Effector memory CD4-positive, alpha-beta T cell (primary cell): ENCODE data around the gene CCDC3.
"Not testable (repeated sequence)": the region's sequence is repeated elsewhere in the genome, so short reads cannot be mapped to it uniquely, and the experiment has no call there.

ENCODE experiments used
- DNase-seq, 3 donors: peaks; one replicate each; pipeline ENCODE4 v3.0.0-alpha.2; 2020
- H3K27ac ChIP-seq: 2 replicates; pipeline ENCODE4 v1.7.0; 2013; ENCODE audit warnings: mild to moderate bottlenecking, low read length, moderate library complexity; ENCODE audit not compliant: insufficient read depth, poor library complexity, severe bottlenecking
- H3K27me3 ChIP-seq: replicated peaks from 2 replicates; pipeline ENCODE4 v1.7.0; 2013; ENCODE audit warnings: mild to moderate bottlenecking, low read length; ENCODE audit not compliant: insufficient read depth, control insufficient read depth, poor library complexity, severe bottlenecking
- H3K36me3 ChIP-seq: 2 replicates; pipeline ENCODE4 v1.7.0; 2013; ENCODE audit warnings: mild to moderate bottlenecking, low read length, moderate library complexity; ENCODE audit not compliant: control insufficient read depth, insufficient read depth
- H3K4me1 ChIP-seq: 2 replicates; pipeline ENCODE4 v1.7.0; 2013; ENCODE audit warnings: low read length, mild to moderate bottlenecking; ENCODE audit not compliant: control insufficient read depth, insufficient read depth, poor library complexity, severe bottlenecking
- H3K4me3 ChIP-seq: 2 replicates; pipeline ENCODE4 v1.7.0; 2013; ENCODE audit warnings: low read length, low read depth, mild to moderate bottlenecking; ENCODE audit not compliant: insufficient read depth, poor library complexity, severe bottlenecking
- H3K9me3 ChIP-seq: 2 replicates; pipeline ENCODE4 v1.7.0; 2013; ENCODE audit warnings: mild to moderate bottlenecking, low read length, moderate library complexity; ENCODE audit not compliant: control insufficient read depth

The CCDC3 gene

GRCh38 chr10:13037832-13038231 lies 36.3 kb upstream of the CCDC3 start:
- Histone ChIP-seq H3K27me3 (no peaks in the 10 kb centered on the region), H3K4me1 (no peaks in the 10 kb centered on the region), H3K4me3 (no peak overlapping the region), H3K9me3 (no peaks in the 10 kb centered on the region), H3K27ac (no peak overlapping the region), H3K36me3 (no peaks in the 10 kb centered on the region)
- DNase-seq: no peak

- DNase-seq: no peak
- H3K27me3 ChIP-seq: no peaks in the 10 kb centered on the region
- no peak overlapping the region for H3K27ac ChIP-seq
- H3K36me3 ChIP-seq: no peaks in the 10 kb centered on the region
- H3K9me3 ChIP-seq: no peaks in the 10 kb centered on the region
- H3K4me3 ChIP-seq: no peak overlapping the region
- no peaks in the 10 kb centered on the region for H3K4me1 ChIP-seq
Observed at GRCh38 chr10:13036841-13037240, 35.3 kb upstream of the CCDC3 start.

- not testable (repeated sequence) for H3K4me1 ChIP-seq, DNase-seq, H3K27me3 ChIP-seq, H3K36me3 ChIP-seq, H3K4me3 ChIP-seq, H3K27ac ChIP-seq, H3K9me3 ChIP-seq
Observed at GRCh38 chr10:13035731-13036130, 34.2 kb upstream of the CCDC3 start.

GRCh38 chr10:13026873-13027272 lies 25.4 kb upstream of the CCDC3 start:
- H3K4me1 ChIP-seq: no peaks in the 10 kb centered on the region
- H3K27ac ChIP-seq: no peak overlapping the region
- H3K9me3 ChIP-seq: no peaks in the 10 kb centered on the region
- H3K4me3 ChIP-seq: no peak overlapping the region
- no peaks in the 10 kb centered on the region for H3K27me3 ChIP-seq
- no peak for DNase-seq
- no peaks in the 10 kb centered on the region for H3K36me3 ChIP-seq

- no peak for DNase-seq
- Histone ChIP-seq H3K4me3 (no peak overlapping the region), H3K9me3 (no peaks in the 10 kb centered on the region), H3K36me3 (no peaks in the 10 kb centered on the region), H3K4me1 (no peaks in the 10 kb centered on the region), H3K27ac (no peak overlapping the region), H3K27me3 (no peaks in the 10 kb centered on the region)
Observed at GRCh38 chr10:13023754-13024153, 22.2 kb upstream of the CCDC3 start.

- no peaks in the 10 kb centered on the region for H3K4me1 ChIP-seq
- H3K4me3 ChIP-seq: no peak overlapping the region
- no peaks in the 10 kb centered on the region for H3K27me3 ChIP-seq
- no peaks in the 10 kb centered on the region for H3K9me3 ChIP-seq
- no peak overlapping the region for H3K27ac ChIP-seq
- H3K36me3 ChIP-seq: no peaks in the 10 kb centered on the region
- DNase-seq: no peak
Observed at GRCh38 chr10:13019280-13019679, 17.8 kb upstream of the CCDC3 start.

- H3K27ac ChIP-seq: no peak overlapping the region
- H3K36me3 ChIP-seq: no peaks in the 10 kb centered on the region
- no peaks in the 10 kb centered on the region for H3K4me1 ChIP-seq
- H3K4me3 ChIP-seq: no peak overlapping the region
- no peaks in the 10 kb centered on the region for H3K27me3 ChIP-seq
- DNase-seq: no peak
- no peaks in the 10 kb centered on the region for H3K9me3 ChIP-seq
Observed at GRCh38 chr10:13018171-13018570, 16.7 kb upstream of the CCDC3 start.

- DNase-seq: no peak
- no peak overlapping the region for H3K4me3 ChIP-seq
Observed at GRCh38 chr10:13016886-13017285, 15.4 kb upstream of the CCDC3 start.

GRCh38 chr10:13016426-13016825 lies 14.9 kb upstream of the CCDC3 start:
- H3K9me3 ChIP-seq: no peaks in the 10 kb centered on the region
- no peak for DNase-seq
- no peak overlapping the region for H3K4me3 ChIP-seq
- H3K4me1 ChIP-seq: no peaks in the 10 kb centered on the region
- H3K27me3 ChIP-seq: no peaks in the 10 kb centered on the region
- no peaks in the 10 kb centered on the region for H3K36me3 ChIP-seq
- H3K27ac ChIP-seq: no peak overlapping the region

More at GRCh38 chr10:13016886-13017285, 15.4 kb upstream of the CCDC3 start:
- H3K9me3 ChIP-seq: no peaks in the 10 kb centered on the region
- H3K4me1 ChIP-seq: no peaks in the 10 kb centered on the region
- H3K27me3 ChIP-seq: no peaks in the 10 kb centered on the region
- no peaks in the 10 kb centered on the region for H3K36me3 ChIP-seq
- H3K27ac ChIP-seq: no peak overlapping the region

GRCh38 chr10:13006037-13006436 lies 4.5 kb upstream of the CCDC3 start:
- no peak overlapping the region for H3K4me3 ChIP-seq
- DNase-seq: no peak
- peaks cover 5% of the 10 kb centered on the region for H3K27me3 ChIP-seq
- H3K9me3 ChIP-seq: no peaks in the 10 kb centered on the region
- H3K27ac ChIP-seq: no peak overlapping the region
- H3K4me1 ChIP-seq: no peaks in the 10 kb centered on the region
- H3K36me3 ChIP-seq: no peaks in the 10 kb centered on the region

- DNase-seq: no peak
- Histone ChIP-seq H3K27ac (no peak overlapping the region), H3K4me3 (no peak overlapping the region), H3K4me1 (no peaks in the 10 kb centered on the region), H3K36me3 (no peaks in the 10 kb centered on the region), H3K27me3 (peaks cover 5% of the 10 kb centered on the region), H3K9me3 (no peaks in the 10 kb centered on the region)
Observed at GRCh38 chr10:13003759-13004158, 2.2 kb upstream of the CCDC3 start.
